ENCODE results near the gene GRIK3. TPM values are rescaled to one million over a fixed set of nuclear protein-coding genes. Genes with fewer than 3 reads are reported as not detected.

The GRIK3 gene
- total RNA-seq, 1 donor from 2014 or later = not detected

GRCh38 chr1:37068897-37069296 lies 34.6 kb upstream of the GRIK3 start:
- TF ChIP-seq, protein P1, sequence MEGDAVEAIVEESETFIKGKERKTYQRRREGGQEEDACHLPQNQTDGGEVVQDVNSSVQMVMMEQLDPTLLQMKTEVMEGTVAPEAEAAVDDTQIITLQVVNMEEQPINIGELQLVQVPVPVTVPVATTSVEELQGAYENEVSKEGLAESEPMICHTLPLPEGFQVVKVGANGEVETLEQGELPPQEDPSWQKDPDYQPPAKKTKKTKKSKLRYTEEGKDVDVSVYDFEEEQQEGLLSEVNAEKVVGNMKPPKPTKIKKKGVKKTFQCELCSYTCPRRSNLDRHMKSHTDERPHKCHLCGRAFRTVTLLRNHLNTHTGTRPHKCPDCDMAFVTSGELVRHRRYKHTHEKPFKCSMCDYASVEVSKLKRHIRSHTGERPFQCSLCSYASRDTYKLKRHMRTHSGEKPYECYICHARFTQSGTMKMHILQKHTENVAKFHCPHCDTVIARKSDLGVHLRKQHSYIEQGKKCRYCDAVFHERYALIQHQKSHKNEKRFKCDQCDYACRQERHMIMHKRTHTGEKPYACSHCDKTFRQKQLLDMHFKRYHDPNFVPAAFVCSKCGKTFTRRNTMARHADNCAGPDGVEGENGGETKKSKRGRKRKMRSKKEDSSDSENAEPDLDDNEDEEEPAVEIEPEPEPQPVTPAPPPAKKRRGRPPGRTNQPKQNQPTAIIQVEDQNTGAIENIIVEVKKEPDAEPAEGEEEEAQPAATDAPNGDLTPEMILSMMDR (IDR thresholded peaks at IDR 0.05; ENCODE audit: unreplicated experiment) = no peak
- Mint-ChIP-seq H3K27ac (no peak overlapping the region), H3K9me3 (no peaks in the 10 kb centered on the region), H3K4me1 (no peaks in the 10 kb centered on the region), H3K27me3 (ENCODE audit: low read depth) (peaks cover 86% of the 10 kb centered on the region), H3K4me3 (no peak overlapping the region), H3K36me3 (no peaks in the 10 kb centered on the region)
- DNase-seq (ENCODE audit: low spot score in 2 of 2, unreplicated experiment in 2 of 2) = no peak

- no peaks in the 10 kb centered on the region for H3K4me1 Mint-ChIP-seq
- H3K36me3 Mint-ChIP-seq = no peaks in the 10 kb centered on the region
- H3K27ac Mint-ChIP-seq = no peak overlapping the region
- H3K4me3 Mint-ChIP-seq = no peak overlapping the region
- peaks cover 86% of the 10 kb centered on the region for H3K27me3 Mint-ChIP-seq (ENCODE audit: low read depth)
- TF ChIP-seq, protein P1 (IDR thresholded peaks at IDR 0.05; ENCODE audit: unreplicated experiment) = no peak
- no peak for DNase-seq (ENCODE audit: low spot score in 2 of 2, unreplicated experiment in 2 of 2)
- no peaks in the 10 kb centered on the region for H3K9me3 Mint-ChIP-seq
Observed at GRCh38 chr1:37068260-37068659, 33.9 kb upstream of the GRIK3 start.

GRCh38 chr1:37064039-37064438 lies 29.7 kb upstream of the GRIK3 start:
- Mint-ChIP-seq H3K27ac (no peak overlapping the region), H3K9me3 (no peaks in the 10 kb centered on the region), H3K4me3 (no peak overlapping the region)

DNA sequence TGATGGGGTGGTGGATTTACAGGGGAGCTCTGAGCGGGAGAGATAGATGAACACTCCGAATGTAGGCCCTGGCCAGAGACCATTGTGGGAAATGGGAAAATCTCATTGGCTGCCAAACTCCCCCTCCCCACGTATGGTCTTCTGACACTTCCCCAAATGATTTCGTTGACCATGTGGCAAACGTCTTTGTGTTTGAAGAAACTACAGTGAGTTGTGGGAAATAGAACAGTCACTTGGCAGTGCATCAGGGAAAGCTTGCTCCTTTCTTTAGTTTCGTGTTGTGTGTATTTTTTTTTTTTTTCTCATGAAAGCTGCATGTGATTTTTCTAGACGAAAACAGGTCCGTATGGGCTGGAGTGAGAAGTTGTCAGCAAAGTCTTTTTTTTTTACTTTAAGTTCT lies 25.0 kb upstream of the GRIK3 start:
- H3K36me3 Mint-ChIP-seq = no peaks in the 10 kb centered on the region
- TF ChIP-seq, protein P1 (IDR thresholded peaks at IDR 0.05; ENCODE audit: unreplicated experiment) = no peak
- H3K27me3 Mint-ChIP-seq (ENCODE audit: low read depth) = peaks cover 49% of the 10 kb centered on the region
- H3K9me3 Mint-ChIP-seq = no peaks in the 10 kb centered on the region
- H3K4me1 Mint-ChIP-seq = no peaks in the 10 kb centered on the region
- no peak overlapping the region for H3K4me3 Mint-ChIP-seq
- DNase-seq (ENCODE audit: low spot score in 2 of 2, unreplicated experiment in 2 of 2) = no peak
- no peak overlapping the region for H3K27ac Mint-ChIP-seq

More at GRCh38 chr1:37064039-37064438, 29.7 kb upstream of the GRIK3 start:
- Mint-ChIP-seq H3K36me3 (no peaks in the 10 kb centered on the region), H3K4me1 (no peaks in the 10 kb centered on the region), H3K27me3 (ENCODE audit: low read depth) (peaks cover 74% of the 10 kb centered on the region)
- DNase-seq (ENCODE audit: low spot score in 2 of 2, unreplicated experiment in 2 of 2) = no peak
- TF ChIP-seq, protein P1 (IDR thresholded peaks at IDR 0.05; ENCODE audit: unreplicated experiment) = no peak

GRCh38 chr1:37058424-37058988 lies 24.2 kb upstream of the GRIK3 start:
- H3K9me3 Mint-ChIP-seq = no peaks in the 10 kb centered on the region

More at GRCh38 chr1:37058424-37058988, 24.2 kb upstream of the GRIK3 start:
- TF ChIP-seq, protein P1 (IDR thresholded peaks at IDR 0.05; ENCODE audit: unreplicated experiment) = no peak
- no peaks in the 10 kb centered on the region for H3K4me1 Mint-ChIP-seq
- H3K36me3 Mint-ChIP-seq = no peaks in the 10 kb centered on the region
- H3K27ac Mint-ChIP-seq = no peak overlapping the region
- peaks cover 43% of the 10 kb centered on the region for H3K27me3 Mint-ChIP-seq (ENCODE audit: low read depth)
- H3K4me3 Mint-ChIP-seq = no peak overlapping the region
- DNase-seq (ENCODE audit: low spot score in 2 of 2, unreplicated experiment in 2 of 2) = no peak
